Astrocyte (in vitro differentiated cells and primary cell): ENCODE measurements around the gene ULBP2. TPM values are rescaled to one million over a fixed set of nuclear protein-coding genes. Genes with fewer than 3 reads are reported as not detected.

Source experiments
- DNase-seq: peaks from one replicate; pipeline ENCODE4 v3.0.0-alpha.2; 2010; ENCODE audit warnings: low read depth
- FAIRE-seq: peaks from 2 replicates; lab custom pipeline; 2011; peaks lifted over from hg19 to GRCh38; lab: Jason Lieb, UNC
- H2AFZ ChIP-seq: 2 replicates; pipeline ENCODE4 v1.6.0; 2012; ENCODE audit warnings: low read depth, low read length, inconsistent platforms
- H3K27ac ChIP-seq: 2 replicates; pipeline ENCODE4 v1.5.1; 2011; ENCODE audit warnings: low read depth, low read length, inconsistent platforms
- H3K27me3 ChIP-seq: 2 replicates; pipeline ENCODE4 v1.6.0; 2011; ENCODE audit warnings: low read length, inconsistent platforms; ENCODE audit not compliant: insufficient read depth
- H3K36me3 ChIP-seq: 2 replicates; pipeline ENCODE4 v1.5.1; 2011; ENCODE audit warnings: low read length, inconsistent platforms; ENCODE audit not compliant: insufficient read depth
- H3K4me1 ChIP-seq: 2 replicates; pipeline ENCODE4 v1.5.1; 2011; ENCODE audit warnings: low read length, inconsistent platforms; ENCODE audit not compliant: insufficient read depth
- H3K4me2 ChIP-seq: 2 replicates; pipeline ENCODE4 v1.6.0; 2012; ENCODE audit warnings: low read length, inconsistent platforms
- H3K4me3 ChIP-seq: 2 replicates; pipeline ENCODE4 v1.5.1; 2011; ENCODE audit warnings: low read depth, mild to moderate bottlenecking, low read length, inconsistent platforms; ENCODE audit not compliant: insufficient read depth
- H3K79me2 ChIP-seq: 2 replicates; pipeline ENCODE4 v1.6.0; 2012; ENCODE audit warnings: mild to moderate bottlenecking, low read length, inconsistent platforms; ENCODE audit not compliant: insufficient read depth
- H3K9ac ChIP-seq: 2 replicates; pipeline ENCODE4 v1.6.0; 2012; ENCODE audit warnings: mild to moderate bottlenecking, low read length, inconsistent platforms
- H3K9me3 ChIP-seq: 2 replicates; pipeline ENCODE4 v1.5.1; 2012; ENCODE audit warnings: low read depth, mild to moderate bottlenecking, low read length, inconsistent platforms; ENCODE audit not compliant: insufficient read depth
- H4K20me1 ChIP-seq: 2 replicates; pipeline ENCODE4 v1.6.0; 2012; ENCODE audit warnings: low read length, inconsistent platforms; ENCODE audit not compliant: insufficient read depth
- H3K27ac Mint-ChIP-seq: one replicate; pipeline ENCODE4 v1.8.0; 2021; ENCODE audit warnings: mild to moderate bottlenecking, mixed read lengths; ENCODE audit not compliant: unreplicated experiment
- H3K27me3 Mint-ChIP-seq: one replicate; pipeline ENCODE4 v1.8.0; 2021; ENCODE audit warnings: low read depth, mixed read lengths; ENCODE audit not compliant: unreplicated experiment
- H3K36me3 Mint-ChIP-seq: one replicate; pipeline ENCODE4 v1.8.0; 2021; ENCODE audit warnings: low read depth, mixed read lengths; ENCODE audit not compliant: unreplicated experiment
- H3K4me1 Mint-ChIP-seq: one replicate; pipeline ENCODE4 v1.8.0; 2021; ENCODE audit warnings: low read depth, mixed read lengths; ENCODE audit not compliant: unreplicated experiment
- H3K4me3 Mint-ChIP-seq: one replicate; pipeline ENCODE4 v1.8.0; 2021; ENCODE audit warnings: mild to moderate bottlenecking, moderate library complexity, mixed read lengths; ENCODE audit not compliant: unreplicated experiment
- H3K9me3 Mint-ChIP-seq: one replicate; pipeline ENCODE4 v1.8.0; 2021; ENCODE audit warnings: mild to moderate bottlenecking, mixed read lengths; ENCODE audit not compliant: unreplicated experiment
- CTCF ChIP-seq: IDR thresholded peaks from 2 replicates; pipeline ENCODE4 v1.5.1; 2011; ENCODE audit warnings: low read depth, mild to moderate bottlenecking, inconsistent platforms, low read length, moderate library complexity; ENCODE audit not compliant: insufficient read depth
- EZH2 ChIP-seq: IDR thresholded peaks from 2 replicates; pipeline ENCODE4 v1.6.1; 2012; ENCODE audit warnings: mild to moderate bottlenecking, low read length, inconsistent platforms; ENCODE audit not compliant: insufficient read depth
- total RNA-seq: library from RNA; stranded (reverse); gene quantifications from 2 replicates; pipeline ENCODE4 v1.2.1, GENCODE V29; 2021

ULBP2 gene
- total RNA-seq, 1 donor from 2014 or later = 7.3 TPM

DNA sequence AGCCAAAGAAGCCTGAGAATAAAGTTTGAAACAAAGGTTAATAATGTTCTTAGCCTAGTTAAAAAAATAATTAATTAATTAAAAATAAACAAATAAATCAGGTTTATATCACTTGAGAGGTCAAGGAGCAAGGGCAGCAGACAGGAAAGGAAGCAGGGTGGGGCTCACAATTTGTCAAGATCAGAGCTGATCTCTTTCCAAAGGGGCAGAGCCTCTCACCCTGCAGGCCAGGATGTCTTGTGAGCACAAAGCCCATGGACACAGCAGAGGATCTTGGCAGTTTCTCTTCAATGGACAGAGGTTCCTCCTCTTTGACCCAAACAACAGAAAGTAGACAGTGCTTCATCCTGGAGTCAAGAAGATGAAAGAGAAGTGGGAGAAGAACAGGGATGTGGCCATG, 36.8 kb downstream of the ULBP2 start:
- no peak for FAIRE-seq
- H2AFZ ChIP-seq = no peak overlapping the region
- peaks cover 2% of the 10 kb centered on the region for H3K4me1 Mint-ChIP-seq
- no peaks in the 10 kb centered on the region for H3K36me3 Mint-ChIP-seq
- H3K27me3 ChIP-seq = peaks cover 80% of the 10 kb centered on the region
- H3K9me3 ChIP-seq = no peaks in the 10 kb centered on the region
- H3K27ac Mint-ChIP-seq = no peak overlapping the region
- no peak for DNase-seq
- TF ChIP-seq CTCF = no peak
- no peak for TF ChIP-seq EZH2
- H3K36me3 ChIP-seq = no peaks in the 10 kb centered on the region
- peaks cover 87% of the 10 kb centered on the region for H3K27me3 Mint-ChIP-seq
- no peak overlapping the region for H3K4me3 ChIP-seq
- no peak overlapping the region for H3K27ac ChIP-seq
- no peaks in the 10 kb centered on the region for H3K79me2 ChIP-seq
- H3K9me3 Mint-ChIP-seq = peaks cover 11% of the 10 kb centered on the region
- peaks cover 4% of the 10 kb centered on the region for H4K20me1 ChIP-seq
- no peak overlapping the region for H3K9ac ChIP-seq
- no peak overlapping the region for H3K4me2 ChIP-seq
- H3K4me1 ChIP-seq = no peaks in the 10 kb centered on the region
- no peak overlapping the region for H3K4me3 Mint-ChIP-seq

GRCh38 chr6:149979293-149979692, 37.5 kb downstream of the ULBP2 start:
- H3K27ac ChIP-seq = no peak overlapping the region
- DNase-seq (no peak), FAIRE-seq (no peak)
- no peak overlapping the region for H2AFZ ChIP-seq
- no peaks in the 10 kb centered on the region for H3K4me1 ChIP-seq
- Mint-ChIP-seq H3K36me3 (no peaks in the 10 kb centered on the region), H3K27me3 (peaks cover 82% of the 10 kb centered on the region), H3K4me1 (peaks cover 2% of the 10 kb centered on the region), H3K27ac (no peak overlapping the region), H3K9me3 (peaks cover 8% of the 10 kb centered on the region), H3K4me3 (no peak overlapping the region)
- no peaks in the 10 kb centered on the region for H3K79me2 ChIP-seq
- no peak overlapping the region for H3K9ac ChIP-seq
- no peak overlapping the region for H3K4me2 ChIP-seq
- no peak overlapping the region for H3K4me3 ChIP-seq
- no peak for TF ChIP-seq CTCF
- no peak for TF ChIP-seq EZH2
- no peaks in the 10 kb centered on the region for H3K9me3 ChIP-seq
- peaks cover 4% of the 10 kb centered on the region for H4K20me1 ChIP-seq
- no peaks in the 10 kb centered on the region for H3K36me3 ChIP-seq
- peaks cover 76% of the 10 kb centered on the region for H3K27me3 ChIP-seq

GRCh38 chr6:149983145-149983544, 41.3 kb downstream of the ULBP2 start:
- peaks cover 82% of the 10 kb centered on the region for H3K27me3 Mint-ChIP-seq
- Histone ChIP-seq H3K9me3 (peaks cover 8% of the 10 kb centered on the region), H3K4me1 (no peaks in the 10 kb centered on the region), H3K36me3 (no peaks in the 10 kb centered on the region), H4K20me1 (peaks cover 4% of the 10 kb centered on the region), H3K27ac (no peak overlapping the region), H3K4me2 (no peak overlapping the region), H3K4me3 (no peak overlapping the region), H3K27me3 (peaks cover 80% of the 10 kb centered on the region), H2AFZ (no peak overlapping the region), H3K9ac (no peak overlapping the region), H3K79me2 (no peaks in the 10 kb centered on the region)
- peaks cover 2% of the 10 kb centered on the region for H3K4me1 Mint-ChIP-seq
- no peak for TF ChIP-seq EZH2
- no peak for TF ChIP-seq CTCF
- H3K4me3 Mint-ChIP-seq = no peak overlapping the region
- DNase-seq (no peak), FAIRE-seq (no peak)
- H3K27ac Mint-ChIP-seq = no peak overlapping the region
- peaks cover under 1% of the 10 kb centered on the region for H3K36me3 Mint-ChIP-seq
- peaks cover 20% of the 10 kb centered on the region for H3K9me3 Mint-ChIP-seq
